Tibial artery (tissue), 4 donors: ENCODE data around the gene NR4A3.

Source experiments
- DNase-seq, 2 donors: peaks; one replicate each; pipeline ENCODE4 v3.0.0-alpha.2; 2019
- H3K27ac ChIP-seq, 2 donors: fragments of 200-600 bp; sonication (generic) in 1 of 2; 1 replicate in 1 of 2; 2 replicates in 1 of 2; pipeline ENCODE4 v1.5.1; 2018 to 2019; ENCODE audit warnings: mild to moderate bottlenecking in 1 of 2
- H3K27me3 ChIP-seq, 2 donors: fragments of 200-600 bp; sonication (generic) in 1 of 2; one replicate each; pipeline versions ENCODE4 v1.5.1 to v1.6.0; 2016 to 2019
- H3K36me3 ChIP-seq, 3 donors: fragments of 200-600 bp; sonication (generic) in 2 of 3; one replicate each; pipeline ENCODE4 v1.5.1; 2016 to 2019; ENCODE audit warnings: mild to moderate bottlenecking in 2 of 3
- H3K4me1 ChIP-seq, 4 donors: fragments of 200-600 bp; sonication (generic) in 2 of 4; 1 replicate in 3 of 4; 2 replicates in 1 of 4; pipeline ENCODE4 v1.5.1; 2016 to 2019
- H3K4me3 ChIP-seq, 2 donors: fragments of 200-600 bp; sonication (generic) in 1 of 2; 1 replicate in 1 of 2; 2 replicates in 1 of 2; pipeline ENCODE4 v1.5.1; 2018 to 2019; ENCODE audit warnings: mild to moderate bottlenecking in 2 of 2
- H3K9me3 ChIP-seq, 3 donors: fragments of 200-600 bp; sonication (generic) in 1 of 3; one replicate each; pipeline ENCODE4 v1.5.1; 2016 to 2019
- CTCF ChIP-seq, 2 experiments: fragments of 200-600 bp in 1 of 2; fragments of 450-650 bp in 1 of 2; IDR thresholded peaks; one replicate each; pipeline ENCODE4 v1.5.1; 2017 to 2019; ENCODE audit warnings: antibody characterized with exemption in 2 of 2, mild to moderate bottlenecking in 1 of 2, moderate library complexity in 1 of 2
- intact Hi-C: fragments of 100-400 bp; cut with DNase I; formaldehyde crosslinking; loops from one replicate; pipeline ENCODE4 v1.15.0; 2023; ENCODE audit warnings: low total_unique reads

The NR4A3 gene

DNA sequence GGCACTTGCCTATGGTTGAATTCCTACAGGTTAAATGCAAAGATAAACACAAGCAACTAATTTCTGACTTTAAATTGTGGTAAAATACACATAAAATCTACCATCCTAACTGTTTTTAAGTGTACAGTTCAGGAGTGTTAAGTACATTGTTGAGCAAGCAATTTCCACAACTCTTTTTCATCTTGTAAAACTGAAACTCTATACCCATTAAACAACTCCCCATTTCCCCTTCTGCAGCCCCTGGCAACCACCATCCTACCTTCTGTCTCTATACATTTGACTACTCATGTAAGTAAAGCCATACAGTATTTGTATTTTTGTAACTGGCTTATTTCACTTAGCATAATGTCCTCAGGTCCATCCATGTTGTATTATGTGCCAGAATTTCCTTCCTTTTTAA lies 46.3 kb downstream of the NR4A3 start:
- no peak overlapping the region for H3K4me3 ChIP-seq
- H3K27ac ChIP-seq = no peak overlapping the region
- intact Hi-C loops = no loop called here
- no peak for TF ChIP-seq CTCF (IDR thresholded peaks at IDR 0.05)
- peaks cover 8 to 10% (median 9%) of the 10 kb centered on the region in 3 donors for H3K36me3 ChIP-seq
- no peaks in the 10 kb centered on the region for H3K9me3 ChIP-seq
- no peaks in the 10 kb centered on the region for H3K4me1 ChIP-seq
- no peaks in the 10 kb centered on the region for H3K27me3 ChIP-seq
- no peak for DNase-seq

GRCh38 chr9:99868845-99869244 lies 47.2 kb downstream of the NR4A3 start:
- no peak for DNase-seq
- intact Hi-C loops = no loop called here

DNA sequence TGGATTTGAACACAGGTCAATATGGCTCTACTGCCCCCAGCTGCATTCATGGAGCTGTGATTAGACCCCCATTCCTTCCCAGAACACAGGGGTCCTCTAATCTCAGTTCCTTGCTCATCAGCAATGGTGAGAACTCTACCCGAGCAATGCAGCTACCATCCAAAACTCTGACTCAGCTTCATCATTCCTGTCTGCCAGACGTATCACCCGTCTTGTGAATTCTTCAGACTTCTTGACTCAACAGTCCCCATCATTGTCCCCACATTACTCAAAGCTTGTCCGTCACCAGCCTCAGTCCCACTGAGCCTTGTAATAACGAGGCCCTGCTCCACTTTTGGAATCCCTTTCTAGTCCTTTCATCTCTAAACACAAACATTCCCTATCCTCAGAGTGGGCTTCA lies 48.4 kb downstream of the NR4A3 start:
- H3K36me3 ChIP-seq = no peaks in the 10 kb centered on the region
- no peak for DNase-seq
- no peaks in the 10 kb centered on the region for H3K4me1 ChIP-seq
- no peak for TF ChIP-seq CTCF (IDR thresholded peaks at IDR 0.05)
- H3K9me3 ChIP-seq = no peaks in the 10 kb centered on the region
- H3K27ac ChIP-seq = no peak overlapping the region
- intact Hi-C loops = no loop called here
- no peak overlapping the region for H3K4me3 ChIP-seq
- no peaks in the 10 kb centered on the region for H3K27me3 ChIP-seq

More at GRCh38 chr9:99868845-99869244, 47.2 kb downstream of the NR4A3 start:
- no peaks in the 10 kb centered on the region for H3K9me3 ChIP-seq
- H3K36me3 ChIP-seq = peaks cover 3 to 6% (median 5%) of the 10 kb centered on the region in 3 donors
- no peak overlapping the region for H3K27ac ChIP-seq
- H3K4me3 ChIP-seq = no peak overlapping the region
- TF ChIP-seq CTCF (IDR thresholded peaks at IDR 0.05) = no peak
- no peaks in the 10 kb centered on the region for H3K27me3 ChIP-seq
- no peaks in the 10 kb centered on the region for H3K4me1 ChIP-seq

DNA sequence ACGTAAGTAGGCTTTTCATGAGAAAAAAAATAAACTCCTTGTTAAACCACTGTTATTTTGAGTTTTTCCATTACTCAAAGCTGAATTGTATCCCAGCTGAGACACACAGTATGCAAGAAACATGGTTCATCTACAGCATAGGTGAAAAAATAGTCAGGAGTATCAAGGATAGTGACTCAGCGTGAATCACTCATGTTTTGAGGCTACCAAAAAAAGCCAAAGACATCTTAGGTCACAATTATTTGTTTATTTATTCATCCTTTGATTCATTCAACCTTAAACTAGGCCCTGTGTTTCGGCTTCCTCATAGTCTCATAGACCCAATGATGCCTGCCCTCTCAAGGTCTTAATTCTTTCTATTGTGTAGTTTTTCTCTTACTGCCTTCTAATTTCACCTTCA lies 51.8 kb downstream of the NR4A3 start:
- no peak overlapping the region for H3K27ac ChIP-seq
- no peaks in the 10 kb centered on the region for H3K36me3 ChIP-seq
- intact Hi-C loops = no loop called here
- TF ChIP-seq CTCF (IDR thresholded peaks at IDR 0.05) = no peak
- H3K27me3 ChIP-seq = no peaks in the 10 kb centered on the region
- no peak overlapping the region for H3K4me3 ChIP-seq
- no peaks in the 10 kb centered on the region for H3K9me3 ChIP-seq
- H3K4me1 ChIP-seq = no peaks in the 10 kb centered on the region
- DNase-seq = no peak

DNA sequence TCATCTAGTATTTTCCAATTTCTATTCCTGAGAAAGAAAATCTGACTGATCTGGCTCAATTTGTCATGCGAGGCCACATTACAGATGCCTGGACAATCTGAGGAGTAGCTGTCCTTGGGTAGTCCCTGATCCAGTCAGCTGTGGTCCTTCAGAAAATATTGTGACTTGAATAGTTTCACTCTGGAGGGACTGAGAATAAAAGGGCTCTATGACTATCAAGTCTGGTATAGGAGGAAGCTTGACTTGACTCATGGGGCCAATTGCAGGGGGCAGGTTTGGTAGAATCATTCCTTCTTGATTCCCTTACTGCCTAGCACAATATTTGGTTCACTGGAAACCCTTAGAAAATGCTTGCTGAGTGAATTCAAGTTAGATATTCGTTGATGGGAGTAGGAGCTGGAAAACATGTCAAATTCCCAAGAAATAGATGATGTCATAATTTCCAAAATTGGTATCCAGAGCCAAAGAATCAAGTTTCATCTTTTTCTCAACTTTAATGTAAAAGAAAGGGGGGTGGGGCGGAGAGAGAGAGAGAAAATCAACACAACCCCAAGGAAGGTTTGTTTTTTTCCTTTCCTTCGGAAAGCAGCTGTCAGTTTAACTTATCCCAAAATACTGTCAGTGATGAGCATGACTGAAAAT lies 52.4 kb downstream of the NR4A3 start:
- no peak for DNase-seq
- Histone ChIP-seq H3K27ac (no peak overlapping the region), H3K36me3 (no peaks in the 10 kb centered on the region), H3K4me3 (no peak overlapping the region), H3K27me3 (no peaks in the 10 kb centered on the region), H3K9me3 (no peaks in the 10 kb centered on the region), H3K4me1 (no peaks in the 10 kb centered on the region)
- no peak for TF ChIP-seq CTCF (IDR thresholded peaks at IDR 0.05)
- intact Hi-C loops = no loop called here

- no peaks in the 10 kb centered on the region for H3K9me3 ChIP-seq
- DNase-seq = no peak
- H3K4me1 ChIP-seq = no peaks in the 10 kb centered on the region
- no peaks in the 10 kb centered on the region for H3K36me3 ChIP-seq
- no peak for TF ChIP-seq CTCF (IDR thresholded peaks at IDR 0.05)
- intact Hi-C loops = no loop called here
- H3K4me3 ChIP-seq = no peak overlapping the region
- H3K27me3 ChIP-seq = no peaks in the 10 kb centered on the region
- no peak overlapping the region for H3K27ac ChIP-seq
Measured at GRCh38 chr9:99876190-99876589, 54.5 kb downstream of the NR4A3 start.
